Measurements from ENCODE around the gene FCHSD2.

- no peak for TF ChIP-seq CTCF (conservative IDR thresholded peaks at IDR 0.05 in 1 of 2, IDR thresholded peaks at IDR 0.05 in 1 of 2; ENCODE audit: low read depth in 1 of 2, low read length in 2 of 2)
- no peak for TF ChIP-seq EZH2 (IDR thresholded peaks at IDR 0.05; ENCODE audit: low read length, missing control alignments)
Measured at GRCh38 chr11:73171436-73172161, 29.5 kb upstream of the FCHSD2 start.
